BJ (cell line): Measurements from ENCODE around the gene ITSN1. TPM values are rescaled to one million over a fixed set of nuclear protein-coding genes. Genes with fewer than 3 reads are reported as not detected.

Experiments
- CTCF ChIA-PET: fragments of 350-600 bp; formaldehyde crosslinking; extraction: SDS; loops from one replicate; lab custom pipeline; 2021; ENCODE audit warnings: antibody characterized with exemption, inconsistent platforms; lab: Yijun Ruan, JAX
- POLR2A ChIA-PET: fragments of 300-600 bp; sonication (Branson Sonifier 250); formaldehyde crosslinking; extraction: SDS; loops from one replicate; lab custom pipeline; 2021; ENCODE audit warnings: antibody characterized with exemption; lab: Charles Lee
- DNase-seq: peaks from one replicate; pipeline ENCODE4 v3.0.0-alpha.2; 2011; ENCODE audit warnings: low read depth
- H3K27me3 ChIP-seq: 2 replicates; pipeline ENCODE4 v1.6.0; 2011; ENCODE audit warnings: low read length; ENCODE audit not compliant: control insufficient read depth, insufficient read depth
- H3K36me3 ChIP-seq: 2 replicates; pipeline ENCODE4 v1.5.1; 2011; ENCODE audit warnings: low read length; ENCODE audit not compliant: control insufficient read depth, insufficient read depth
- H3K4me3 ChIP-seq: 2 replicates; pipeline ENCODE4 v1.5.1; 2011; ENCODE audit warnings: low read depth, mild to moderate bottlenecking, control low read depth, low read length
- polyA plus RNA-seq: library from polyadenylated mRNA; depleted of rRNA; stranded (reverse); fragments of >200 nt; gene quantifications from 2 replicates; pipeline ENCODE4 v1.2.3, GENCODE V29; 2011
- TF ChIP-seq, protein P1 (sequence below): IDR thresholded peaks from 2 replicates; pipeline ENCODE4 v1.5.1; 2011; ENCODE audit warnings: low read depth, mild to moderate bottlenecking, control low read depth, inconsistent platforms, low read length, moderate library complexity; ENCODE audit not compliant: insufficient read depth

The ITSN1 gene
- polyA plus RNA-seq, 1 experiment: 68.4 TPM

DNA sequence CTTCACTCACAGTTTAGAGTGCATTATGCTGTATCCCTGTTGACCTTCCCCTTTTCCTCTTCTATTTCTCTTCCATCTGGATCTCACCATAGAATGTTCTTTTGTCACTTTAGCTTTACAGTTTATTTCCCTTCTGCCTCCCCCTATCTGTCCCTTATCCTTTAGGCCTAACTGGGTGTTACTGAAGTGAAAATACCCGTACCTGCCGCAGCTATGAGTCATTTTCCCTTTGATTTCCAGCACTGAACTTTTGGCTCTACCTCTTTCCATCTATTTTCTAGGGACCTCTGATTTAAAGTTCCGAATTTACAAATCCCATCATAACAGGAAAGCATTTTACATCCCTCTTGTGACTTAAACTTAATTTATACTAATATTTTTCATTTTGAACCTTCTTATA lies 19.7 kb downstream of the ITSN1 start:
- ChIA-PET POLR2A (no interaction called here), CTCF (interaction anchor here (1.0 to 1.5 kb wide), 2 partner anchors 15 to 148 kb away, joined by 3 read pairs; no protein-coding TSS in a partner anchor)
- H3K27me3 ChIP-seq: no peaks in the 10 kb centered on the region
- TF ChIP-seq, protein P1, sequence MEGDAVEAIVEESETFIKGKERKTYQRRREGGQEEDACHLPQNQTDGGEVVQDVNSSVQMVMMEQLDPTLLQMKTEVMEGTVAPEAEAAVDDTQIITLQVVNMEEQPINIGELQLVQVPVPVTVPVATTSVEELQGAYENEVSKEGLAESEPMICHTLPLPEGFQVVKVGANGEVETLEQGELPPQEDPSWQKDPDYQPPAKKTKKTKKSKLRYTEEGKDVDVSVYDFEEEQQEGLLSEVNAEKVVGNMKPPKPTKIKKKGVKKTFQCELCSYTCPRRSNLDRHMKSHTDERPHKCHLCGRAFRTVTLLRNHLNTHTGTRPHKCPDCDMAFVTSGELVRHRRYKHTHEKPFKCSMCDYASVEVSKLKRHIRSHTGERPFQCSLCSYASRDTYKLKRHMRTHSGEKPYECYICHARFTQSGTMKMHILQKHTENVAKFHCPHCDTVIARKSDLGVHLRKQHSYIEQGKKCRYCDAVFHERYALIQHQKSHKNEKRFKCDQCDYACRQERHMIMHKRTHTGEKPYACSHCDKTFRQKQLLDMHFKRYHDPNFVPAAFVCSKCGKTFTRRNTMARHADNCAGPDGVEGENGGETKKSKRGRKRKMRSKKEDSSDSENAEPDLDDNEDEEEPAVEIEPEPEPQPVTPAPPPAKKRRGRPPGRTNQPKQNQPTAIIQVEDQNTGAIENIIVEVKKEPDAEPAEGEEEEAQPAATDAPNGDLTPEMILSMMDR: no peak
- no peak overlapping the region for H3K4me3 ChIP-seq
- no peak for DNase-seq
- H3K36me3 ChIP-seq: no peaks in the 10 kb centered on the region; the same call in 1 of the 2 replicates

DNA sequence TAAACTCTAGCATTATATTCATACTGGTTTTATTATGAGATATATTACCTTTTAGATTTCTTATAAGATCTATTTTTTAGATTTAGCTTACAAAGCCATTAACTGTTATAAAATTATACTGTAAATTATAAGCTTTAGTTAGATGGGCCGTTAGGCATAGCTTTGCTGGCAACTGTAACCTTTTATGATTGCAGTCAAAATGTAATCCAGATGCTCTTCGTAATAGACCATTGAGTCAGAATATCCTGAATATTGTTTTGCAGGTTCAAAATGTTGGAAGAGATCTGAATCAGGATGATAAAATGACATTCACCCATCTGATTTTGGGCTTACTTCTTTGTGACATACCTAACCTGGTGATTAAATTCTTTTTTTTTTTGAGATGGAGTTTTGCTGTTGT lies 20.9 kb downstream of the ITSN1 start:
- TF ChIP-seq, protein P1: no peak
- H3K36me3 ChIP-seq: no peaks in the 10 kb centered on the region; the same call in 1 of the 2 replicates
- DNase-seq: no peak
- no peak overlapping the region for H3K4me3 ChIP-seq
- H3K27me3 ChIP-seq: no peaks in the 10 kb centered on the region
- ChIA-PET POLR2A (no interaction called here), CTCF (interaction anchor here (1.5 to 1.9 kb wide), 2 partner anchors 10 to 16 kb away, joined by 3 to 4 read pairs; no protein-coding TSS in a partner anchor)

DNA sequence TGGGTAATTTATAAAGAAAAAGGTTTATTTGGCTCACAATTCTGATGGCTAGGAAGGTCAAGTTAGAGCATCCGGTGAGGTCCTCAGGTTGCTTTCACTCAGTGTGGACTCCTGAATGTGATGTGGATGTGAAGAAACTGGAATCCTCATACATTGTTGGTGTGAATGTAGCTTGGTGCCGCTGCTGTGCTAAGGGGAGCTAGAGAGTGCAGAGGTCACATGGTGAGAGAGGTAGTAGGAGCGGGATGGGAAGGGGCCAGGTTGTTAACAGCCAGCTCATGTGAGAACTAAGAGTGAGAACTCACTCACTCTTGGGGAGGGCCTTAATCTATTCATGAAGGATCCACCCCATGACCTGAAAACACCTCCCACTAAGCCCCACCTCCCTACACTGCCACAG lies 21.8 kb downstream of the ITSN1 start:
- ChIA-PET POLR2A (interaction anchor here (0.6 kb wide), 1 partner anchor 18 kb away, joined by 4 read pairs; no protein-coding TSS in a partner anchor), CTCF (interaction anchor here (1.9 kb wide), 1 partner anchor 9 kb away, joined by 4 read pairs; no protein-coding TSS in a partner anchor)
- Histone ChIP-seq H3K4me3 (no peak overlapping the region), H3K27me3 (no peaks in the 10 kb centered on the region), H3K36me3 (no peaks in the 10 kb centered on the region; the same call in 1 of the 2 replicates)
- DNase-seq: no peak
- TF ChIP-seq, protein P1: no peak

DNA sequence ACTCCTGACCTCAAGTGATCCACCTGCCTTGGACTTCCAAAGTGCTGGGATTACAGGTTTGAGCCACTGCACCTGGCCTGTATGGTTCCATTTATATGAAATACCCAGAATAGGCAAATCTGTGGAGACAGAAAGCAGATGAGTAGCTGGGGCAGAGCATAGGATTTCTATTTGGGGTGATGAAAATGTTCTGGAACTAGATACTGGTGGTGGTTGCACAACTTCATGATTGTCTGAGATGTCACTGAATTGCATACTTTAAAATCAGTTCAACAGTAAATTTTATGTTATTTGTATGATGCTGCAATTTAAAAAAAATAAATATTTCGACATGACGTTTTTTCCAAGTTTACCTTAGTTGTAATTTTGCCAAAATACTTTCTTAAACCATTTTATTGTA lies 23.9 kb downstream of the ITSN1 start:
- DNase-seq: no peak
- no peaks in the 10 kb centered on the region for H3K27me3 ChIP-seq
- ChIA-PET CTCF (interaction anchor here (0.7 to 0.9 kb wide), 2 partner anchors 19 to 54 kb away, joined by 3 read pairs; no protein-coding TSS in a partner anchor), POLR2A (no interaction called here)
- TF ChIP-seq, protein P1: no peak
- H3K36me3 ChIP-seq: no peaks in the 10 kb centered on the region; the same call in 1 of the 2 replicates
- H3K4me3 ChIP-seq: no peak overlapping the region

DNA sequence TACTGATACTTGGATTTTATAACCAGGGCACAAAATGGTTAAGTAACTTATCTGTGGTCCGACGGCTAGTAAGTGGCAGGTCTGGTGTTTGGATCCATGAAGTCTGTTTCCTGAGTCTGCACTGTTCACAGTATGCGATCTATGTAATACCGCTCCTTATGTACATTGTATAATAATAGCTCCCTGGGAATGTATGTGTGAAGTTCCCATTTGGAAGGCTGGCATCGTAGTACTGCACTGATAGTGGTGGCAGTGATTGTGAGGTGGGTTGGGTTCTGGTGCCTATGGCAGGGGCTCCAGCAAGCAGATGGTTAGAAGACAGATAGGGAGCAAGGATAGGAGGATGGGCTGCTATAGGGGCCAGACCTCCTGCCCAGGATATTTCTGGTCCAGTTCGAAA lies 25.3 kb downstream of the ITSN1 start:
- H3K36me3 ChIP-seq: no peaks in the 10 kb centered on the region; the same call in 1 of the 2 replicates
- TF ChIP-seq, protein P1: no peak
- DNase-seq: no peak
- ChIA-PET CTCF (interaction anchor here (0.8 kb wide), 1 partner anchor 17 kb away, joined by 3 read pairs; no protein-coding TSS in a partner anchor), POLR2A (no interaction called here)
- no peaks in the 10 kb centered on the region for H3K27me3 ChIP-seq
- H3K4me3 ChIP-seq: no peak overlapping the region
